Activated naive CD8-positive, alpha-beta T cell treated with anti-CD3 and anti-CD28 coated beads, Interleukin-2, amount 50 U/mL, for 24 hours (primary cell): Measurements from ENCODE around the gene TENT4A.

Experiments
- ATAC-seq: fragments of 150-1000 bp; cut with Tn5 transposase; one replicate; pipeline ENCODE4 v1.10.0; 2021
- DNase-seq: peaks from one replicate; pipeline ENCODE4 v3.0.0; 2021
- H3K27ac Mint-ChIP-seq: one replicate; pipeline ENCODE4 v1.8.0; 2021; ENCODE audit warnings: mild to moderate bottlenecking, mixed read lengths
- H3K27me3 Mint-ChIP-seq: one replicate; pipeline ENCODE4 v1.8.0; 2021; ENCODE audit warnings: mixed read lengths
- H3K36me3 Mint-ChIP-seq: one replicate; pipeline ENCODE4 v1.8.0; 2021; ENCODE audit warnings: low read depth, mixed read lengths
- H3K4me1 Mint-ChIP-seq: one replicate; pipeline ENCODE4 v1.8.0; 2021; ENCODE audit warnings: mixed read lengths
- H3K4me3 Mint-ChIP-seq: one replicate; pipeline ENCODE4 v1.8.0; 2021; ENCODE audit warnings: mild to moderate bottlenecking, moderate library complexity, mixed read lengths
- H3K9me3 Mint-ChIP-seq: one replicate; pipeline ENCODE4 v1.8.0; 2021; ENCODE audit warnings: mixed read lengths

The TENT4A gene

DNA sequence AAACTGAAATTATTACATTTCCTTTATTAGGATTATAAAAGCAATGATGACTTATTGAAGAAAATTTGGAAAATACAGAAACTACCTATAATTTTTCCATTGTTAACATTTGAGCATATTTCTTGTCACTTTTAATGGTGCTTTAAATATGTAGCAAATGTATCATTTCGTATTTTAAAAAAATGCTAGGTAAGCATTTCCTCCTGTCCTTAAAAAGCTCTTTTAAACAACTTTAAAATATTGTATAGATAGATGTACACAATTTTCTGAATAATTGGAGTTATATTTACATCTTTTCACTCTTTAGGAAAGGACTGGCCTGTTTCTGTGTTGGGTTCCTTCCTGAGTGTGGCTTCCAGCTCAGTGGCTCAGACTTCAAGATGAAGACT lies 15.6 kb downstream of the TENT4A start:
- H3K27me3 Mint-ChIP-seq = no peaks in the 10 kb centered on the region
- H3K4me1 Mint-ChIP-seq = peaks cover 90% of the 10 kb centered on the region
- H3K27ac Mint-ChIP-seq = peak overlapping the region; percentile 5
- DNase-seq (no peak), ATAC-seq (no peak)
- peak overlapping the region; percentile 5 for H3K4me3 Mint-ChIP-seq
- H3K9me3 Mint-ChIP-seq = no peaks in the 10 kb centered on the region
- peaks cover 31% of the 10 kb centered on the region for H3K36me3 Mint-ChIP-seq

DNA sequence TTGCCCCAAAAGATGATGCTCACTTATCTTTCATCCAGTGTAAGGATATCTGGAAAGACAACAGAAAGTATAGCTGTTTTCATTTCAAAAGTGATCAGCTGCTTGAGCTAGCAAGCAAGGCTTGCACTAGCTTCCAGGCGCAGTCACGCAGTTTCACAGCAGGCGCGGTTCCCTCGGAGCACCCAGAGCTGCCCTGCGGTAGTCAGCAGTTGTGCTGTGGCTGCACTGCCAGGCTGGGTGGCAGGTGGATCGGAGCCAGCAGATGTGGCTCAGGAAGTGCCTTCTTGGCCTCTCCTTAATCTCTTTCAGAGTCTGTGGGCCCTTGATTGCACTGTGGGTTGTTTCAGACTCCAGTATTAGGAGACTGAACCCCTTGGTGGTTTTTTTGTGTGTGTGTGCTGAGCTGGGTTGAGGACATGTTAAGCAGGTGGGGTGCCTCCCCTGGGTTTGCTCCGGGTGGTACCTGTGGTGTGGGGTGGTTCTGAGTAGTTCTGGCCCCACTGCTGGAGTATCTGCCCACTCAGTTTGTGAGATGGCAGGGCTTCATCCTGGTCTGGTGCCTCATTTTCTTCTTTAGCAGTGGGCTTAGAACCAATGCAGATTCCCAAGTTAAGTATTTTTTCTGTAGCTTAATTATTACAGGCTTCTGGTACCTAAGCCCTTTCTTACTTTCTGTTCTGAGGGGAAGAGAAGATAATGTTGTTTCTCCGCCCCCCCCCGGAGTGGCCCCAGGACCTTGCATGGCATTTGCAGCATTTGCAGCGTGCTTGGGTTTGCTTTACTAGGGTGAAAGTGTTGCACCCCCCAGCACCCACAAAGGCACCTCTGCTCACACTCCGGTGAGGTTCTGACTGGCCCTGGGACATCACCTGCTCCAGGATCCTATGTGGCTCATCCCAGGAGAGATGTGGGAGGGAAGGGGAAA lies 16.4 kb downstream of the TENT4A start:
- Mint-ChIP-seq H3K36me3 (peaks cover 27% of the 10 kb centered on the region), H3K27ac (peak overlapping the region; percentile 5), H3K27me3 (no peaks in the 10 kb centered on the region), H3K4me1 (peaks cover 88% of the 10 kb centered on the region), H3K4me3 (peak overlapping the region; percentile 5), H3K9me3 (no peaks in the 10 kb centered on the region)
- peak; percentile 22 for ATAC-seq
- DNase-seq = peak; percentile 29

- H3K36me3 Mint-ChIP-seq = peaks cover 27% of the 10 kb centered on the region
Observed at GRCh38 chr5:6730407-6730806, 17.2 kb downstream of the TENT4A start.

GRCh38 chr5:6730807-6731206 lies 17.6 kb downstream of the TENT4A start:
- ATAC-seq = no peak
- Mint-ChIP-seq H3K4me1 (peaks cover 92% of the 10 kb centered on the region), H3K4me3 (no peak overlapping the region), H3K27me3 (no peaks in the 10 kb centered on the region), H3K36me3 (peaks cover 27% of the 10 kb centered on the region), H3K27ac (peak overlapping the region; percentile 29), H3K9me3 (no peaks in the 10 kb centered on the region)
- DNase-seq = no peak

More at GRCh38 chr5:6730407-6730806, 17.2 kb downstream of the TENT4A start:
- ATAC-seq = peak; percentile 9
- Mint-ChIP-seq H3K4me3 (no peak overlapping the region), H3K4me1 (peaks cover 92% of the 10 kb centered on the region), H3K27ac (no peak overlapping the region), H3K9me3 (no peaks in the 10 kb centered on the region), H3K27me3 (no peaks in the 10 kb centered on the region)
- no peak for DNase-seq

DNA sequence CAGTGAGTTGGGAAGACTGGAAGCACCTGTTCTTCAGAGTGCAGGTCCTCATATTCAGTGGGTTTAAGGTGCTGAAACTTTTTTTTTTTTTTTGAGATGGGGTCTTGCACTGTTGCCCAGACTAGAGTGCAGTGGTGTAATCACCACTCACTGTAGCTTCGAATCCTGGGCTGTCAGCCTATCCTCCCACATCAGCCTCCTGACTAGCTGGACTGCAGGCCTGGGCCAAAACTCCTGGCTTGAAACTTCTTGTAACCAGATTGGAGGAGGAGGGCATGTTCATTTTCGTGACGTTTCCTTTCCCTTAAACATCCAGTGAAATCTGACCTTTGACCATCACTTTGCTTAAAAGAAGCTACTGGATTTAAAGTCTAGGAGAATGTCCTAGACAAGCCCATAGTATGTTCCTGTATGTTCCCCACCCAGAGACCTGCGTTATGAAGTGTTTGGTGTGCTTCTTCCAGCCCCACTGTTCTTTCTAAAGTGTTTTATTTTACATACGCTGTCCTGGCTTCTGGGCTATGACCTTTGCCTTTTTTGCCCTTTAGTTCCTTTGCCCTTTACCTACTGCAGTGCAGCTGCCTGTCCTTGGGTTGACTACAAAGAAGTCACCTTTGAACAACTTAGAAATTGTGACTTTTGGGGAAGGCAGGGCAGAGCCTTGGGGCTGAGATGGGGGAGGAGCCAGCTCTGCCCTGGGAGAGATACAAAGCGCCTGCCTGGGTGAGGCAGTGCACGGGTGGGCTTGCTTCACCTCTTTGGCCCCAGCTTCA lies 18.4 kb downstream of the TENT4A start:
- no peak for DNase-seq
- Mint-ChIP-seq H3K36me3 (peaks cover 24% of the 10 kb centered on the region), H3K4me3 (no peak overlapping the region), H3K27ac (peak overlapping the region; percentile 18), H3K4me1 (peaks cover 89% of the 10 kb centered on the region), H3K9me3 (no peaks in the 10 kb centered on the region), H3K27me3 (no peaks in the 10 kb centered on the region)
- ATAC-seq = peak; percentile 21

- no peaks in the 10 kb centered on the region for H3K27me3 Mint-ChIP-seq
- DNase-seq (no peak), ATAC-seq (no peak)
- no peaks in the 10 kb centered on the region for H3K9me3 Mint-ChIP-seq
- peak overlapping the region; percentile 56 for H3K27ac Mint-ChIP-seq
- H3K4me3 Mint-ChIP-seq = no peak overlapping the region
- peaks cover 29% of the 10 kb centered on the region for H3K36me3 Mint-ChIP-seq
- peaks cover 89% of the 10 kb centered on the region for H3K4me1 Mint-ChIP-seq
Observed at GRCh38 chr5:6732634-6733410, 19.6 kb downstream of the TENT4A start.

DNA sequence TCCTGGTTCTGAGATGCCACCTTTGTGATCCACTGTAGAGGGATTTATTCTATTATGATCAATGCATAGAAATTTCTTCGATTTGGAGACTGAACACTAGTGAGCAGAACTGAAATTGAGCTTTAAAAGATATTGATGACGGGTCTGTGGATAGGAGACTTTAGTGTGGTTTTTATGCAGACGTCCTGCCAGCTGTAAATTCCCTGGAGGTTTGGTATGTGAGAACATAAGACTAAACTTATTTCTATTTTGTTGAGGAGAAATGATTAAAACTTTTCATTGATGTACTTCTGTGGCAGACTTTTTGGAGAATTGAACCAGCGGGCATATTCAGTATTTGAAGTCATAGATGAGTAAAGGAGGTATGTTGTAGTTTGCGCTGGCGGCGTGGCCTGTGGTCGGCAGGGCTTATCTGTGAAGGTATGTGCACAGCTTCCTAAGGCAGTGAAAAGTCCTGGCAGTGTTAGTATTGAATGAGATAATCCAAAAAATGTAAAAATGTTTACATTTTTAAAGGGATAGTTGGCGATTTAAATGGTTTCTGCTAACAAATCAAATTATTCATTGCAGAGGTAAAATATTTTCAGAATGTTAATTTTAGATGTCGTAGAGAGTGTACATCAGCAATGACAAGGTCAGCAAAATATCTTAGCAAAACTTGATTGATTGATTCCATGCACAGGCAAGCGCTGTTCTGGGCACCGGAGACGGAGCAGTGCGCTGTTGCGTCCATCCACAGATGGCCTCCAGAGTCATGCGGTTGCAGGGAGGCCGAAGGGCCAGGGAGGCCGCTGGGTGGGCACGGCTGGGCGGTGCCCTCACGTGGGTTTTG lies 20.4 kb downstream of the TENT4A start:
- H3K27ac Mint-ChIP-seq = peak overlapping the region; percentile 36
- H3K9me3 Mint-ChIP-seq = no peaks in the 10 kb centered on the region
- H3K4me3 Mint-ChIP-seq = no peak overlapping the region
- DNase-seq = no peak
- no peaks in the 10 kb centered on the region for H3K27me3 Mint-ChIP-seq
- H3K4me1 Mint-ChIP-seq = peaks cover 83% of the 10 kb centered on the region
- H3K36me3 Mint-ChIP-seq = peaks cover 29% of the 10 kb centered on the region
- no peak for ATAC-seq

GRCh38 chr5:6734243-6734700 lies 21.0 kb downstream of the TENT4A start:
- ATAC-seq = no peak
- DNase-seq = no peak
- H3K4me1 Mint-ChIP-seq = peaks cover 78% of the 10 kb centered on the region
- H3K4me3 Mint-ChIP-seq = no peak overlapping the region
- peak overlapping the region; percentile 37 for H3K27ac Mint-ChIP-seq
- H3K9me3 Mint-ChIP-seq = no peaks in the 10 kb centered on the region
- H3K36me3 Mint-ChIP-seq = peaks cover 31% of the 10 kb centered on the region
- no peaks in the 10 kb centered on the region for H3K27me3 Mint-ChIP-seq

DNA sequence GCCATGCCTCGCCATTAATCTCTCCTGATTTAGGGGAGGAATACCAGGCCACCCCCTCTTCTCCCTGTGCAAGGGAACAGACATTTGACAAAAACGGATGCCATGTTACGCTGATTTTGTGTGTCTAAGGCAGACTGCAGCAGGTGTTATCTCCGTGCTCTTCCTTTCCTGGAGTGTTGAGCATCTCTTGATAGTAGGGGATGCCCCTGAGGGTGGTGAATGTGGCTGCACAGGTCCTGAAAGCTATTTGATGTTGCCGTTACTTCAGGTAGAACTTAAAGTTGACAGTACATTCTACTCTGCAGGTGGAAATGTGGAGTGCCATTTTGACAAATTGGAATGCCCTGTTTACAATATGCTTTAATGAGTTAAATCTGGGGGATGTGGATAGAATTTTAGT lies 21.5 kb downstream of the TENT4A start:
- ATAC-seq (no peak), DNase-seq (no peak)
- no peaks in the 10 kb centered on the region for H3K27me3 Mint-ChIP-seq
- no peaks in the 10 kb centered on the region for H3K9me3 Mint-ChIP-seq
- H3K27ac Mint-ChIP-seq = peak overlapping the region; percentile 37
- peaks cover 73% of the 10 kb centered on the region for H3K4me1 Mint-ChIP-seq
- H3K4me3 Mint-ChIP-seq = no peak overlapping the region
- peaks cover 36% of the 10 kb centered on the region for H3K36me3 Mint-ChIP-seq

GRCh38 chr5:6736106-6736505 lies 22.9 kb downstream of the TENT4A start:
- H3K27ac Mint-ChIP-seq = peak overlapping the region; percentile 79
- H3K27me3 Mint-ChIP-seq = no peaks in the 10 kb centered on the region
- ATAC-seq (no peak), DNase-seq (no peak)
- peaks cover 62% of the 10 kb centered on the region for H3K4me1 Mint-ChIP-seq
- H3K9me3 Mint-ChIP-seq = no peaks in the 10 kb centered on the region
- peaks cover 40% of the 10 kb centered on the region for H3K36me3 Mint-ChIP-seq
- H3K4me3 Mint-ChIP-seq = no peak overlapping the region

- ATAC-seq = no peak
- peaks cover 42% of the 10 kb centered on the region for H3K36me3 Mint-ChIP-seq
- H3K27ac Mint-ChIP-seq = peak overlapping the region; percentile 79
Observed at GRCh38 chr5:6736524-6737042, 23.4 kb downstream of the TENT4A start.

GRCh38 chr5:6737043-6737941 lies 24.1 kb downstream of the TENT4A start:
- H3K27ac Mint-ChIP-seq = peak overlapping the region; percentile 79
- H3K9me3 Mint-ChIP-seq = no peaks in the 10 kb centered on the region
- DNase-seq (no peak), ATAC-seq (peak; percentile 61)
- peaks cover 50% of the 10 kb centered on the region for H3K4me1 Mint-ChIP-seq
- no peak overlapping the region for H3K4me3 Mint-ChIP-seq
- H3K36me3 Mint-ChIP-seq = peaks cover 42% of the 10 kb centered on the region
- no peaks in the 10 kb centered on the region for H3K27me3 Mint-ChIP-seq

More at GRCh38 chr5:6736524-6737042, 23.4 kb downstream of the TENT4A start:
- no peaks in the 10 kb centered on the region for H3K9me3 Mint-ChIP-seq
- H3K27me3 Mint-ChIP-seq = no peaks in the 10 kb centered on the region
- no peak overlapping the region for H3K4me3 Mint-ChIP-seq
- no peak for DNase-seq
- peaks cover 57% of the 10 kb centered on the region for H3K4me1 Mint-ChIP-seq
